Neuronal stem cell (in vitro differentiated cells): ENCODE measurements around the gene MTA3.
"Not testable (repeated sequence)": the region's sequence is repeated elsewhere in the genome, so short reads cannot be mapped to it uniquely, and the experiment has no call there.

ENCODE experiments used
- DNase-seq: peaks from one replicate; pipeline ENCODE4 v3.0.0-alpha.2; 2013; ENCODE audit warnings: low spot score
- H2AFZ ChIP-seq: one replicate; pipeline ENCODE4 v1.6.1; 2013; ENCODE audit warnings: mild to moderate bottlenecking, low read length, inconsistent platforms
- H2AK5ac ChIP-seq: 2 replicates; pipeline ENCODE4 v1.6.1; 2013; ENCODE audit warnings: low read depth, mild to moderate bottlenecking, inconsistent platforms, low read length, moderate library complexity, mixed read lengths
- H2BK120ac ChIP-seq: 2 replicates; pipeline ENCODE4 v1.6.1; 2013; ENCODE audit warnings: low read depth, mild to moderate bottlenecking, inconsistent platforms, low read length, moderate library complexity, mixed read lengths
- H2BK12ac ChIP-seq: one replicate; pipeline ENCODE4 v1.6.1; 2013; ENCODE audit warnings: low read length, inconsistent platforms
- H2BK15ac ChIP-seq: 2 replicates; pipeline ENCODE4 v1.6.1; 2013; ENCODE audit warnings: mild to moderate bottlenecking, low read length, inconsistent platforms, mixed read lengths
- H2BK5ac ChIP-seq: one replicate; pipeline ENCODE4 v1.6.1; 2013; ENCODE audit warnings: inconsistent platforms, mild to moderate bottlenecking, low read length, moderate library complexity
- H3K14ac ChIP-seq: one replicate; pipeline ENCODE4 v1.6.1; 2013; ENCODE audit warnings: low read length, inconsistent platforms
- H3K18ac ChIP-seq: 2 replicates; pipeline ENCODE4 v1.6.1; 2013; ENCODE audit warnings: low read length, inconsistent platforms
- H3K23ac ChIP-seq: 2 replicates; pipeline ENCODE4 v1.6.1; 2013; ENCODE audit warnings: low read depth, mild to moderate bottlenecking, mixed read lengths, low read length, inconsistent platforms; ENCODE audit not compliant: poor library complexity
- H3K27ac ChIP-seq: replicated peaks from 3 replicates; pipeline ENCODE4 v1.5.1; 2013; ENCODE audit warnings: low read length, inconsistent platforms
- H3K27me3 ChIP-seq, 3 experiments: 2 replicates each; pipeline ENCODE4 v1.6.1; 2013; ENCODE audit warnings: low read length in 3 of 3, mild to moderate bottlenecking in 2 of 3, inconsistent platforms in 1 of 3, low read depth in 1 of 3, mixed read lengths in 1 of 3, moderate library complexity in 1 of 3; ENCODE audit not compliant: control insufficient read depth in 3 of 3, insufficient read depth in 3 of 3
- H3K36me3 ChIP-seq, 2 donors: replicated peaks in 1 of 2; 2 replicates each; pipeline ENCODE4 v1.6.1; 2013; ENCODE audit warnings: low read length in 2 of 2; ENCODE audit not compliant: control insufficient read depth in 2 of 2, insufficient read depth in 2 of 2
- H3K4ac ChIP-seq: 2 replicates; pipeline ENCODE4 v1.6.1; 2013; ENCODE audit warnings: inconsistent platforms, mild to moderate bottlenecking, low read length, moderate library complexity
- H3K4me1 ChIP-seq, 2 donors: 1 replicate in 1 of 2; 2 replicates in 1 of 2; pipeline ENCODE4 v1.6.1; 2013; ENCODE audit warnings: low read length in 2 of 2, low read depth in 1 of 2; ENCODE audit not compliant: control insufficient read depth in 2 of 2, insufficient read depth in 1 of 2
- H3K4me2 ChIP-seq: one replicate; pipeline ENCODE4 v1.6.1; 2013; ENCODE audit warnings: mild to moderate bottlenecking, low read length, inconsistent platforms; ENCODE audit not compliant: insufficient read depth, poor library complexity, severe bottlenecking
- H3K4me3 ChIP-seq, 2 donors: 2 replicates each; pipeline ENCODE4 v1.5.1; 2013; ENCODE audit warnings: low read length in 2 of 2, mild to moderate bottlenecking in 2 of 2, inconsistent platforms in 1 of 2, moderate library complexity in 1 of 2
- H3K79me1 ChIP-seq: one replicate; pipeline ENCODE4 v1.6.1; 2013; ENCODE audit warnings: low read depth, mild to moderate bottlenecking, inconsistent platforms, low read length, moderate library complexity
- H3K9ac ChIP-seq: one replicate; pipeline ENCODE4 v1.6.1; 2013; ENCODE audit warnings: mild to moderate bottlenecking, low read depth, low read length, inconsistent platforms; ENCODE audit not compliant: poor library complexity
- H3K9me3 ChIP-seq, 2 donors: replicated peaks in 1 of 2; 2 replicates each; pipeline versions ENCODE3 to v1.6.1; 2013; ENCODE audit warnings: low read length in 2 of 2, mild to moderate bottlenecking in 2 of 2, inconsistent platforms in 1 of 2, low read depth in 1 of 2, mixed read lengths in 1 of 2, moderate library complexity in 1 of 2; ENCODE audit not compliant: control insufficient read depth in 2 of 2, insufficient read depth in 1 of 2
- H4K8ac ChIP-seq: one replicate; pipeline ENCODE4 v1.6.1; 2013; ENCODE audit warnings: low read depth, mild to moderate bottlenecking, inconsistent platforms, low read length, moderate library complexity
- H4K91ac ChIP-seq: one replicate; pipeline ENCODE4 v1.6.1; 2013; ENCODE audit warnings: low read length, low read depth, mild to moderate bottlenecking, inconsistent platforms; ENCODE audit not compliant: poor library complexity
- WGBS, 2 donors: extraction: QIAGEN DNeasy Blood & Tissue Kit; methylation state at CpG; one replicate each; pipeline ENCODE4 v1.1.7; 2013; ENCODE audit warnings: missing lambda C conversion rate in 2 of 2, mixed read lengths in 1 of 2; ENCODE audit not compliant: insufficient read length in 2 of 2, insufficient replicate concordance in 1 of 2; ENCODE audit errors: extremely low coverage in 2 of 2; 5-methylcytosine and 5-hydroxymethylcytosine counted together

Gene MTA3

GRCh38 chr2:42622943-42623676, 54.7 kb downstream of the MTA3 start:
- Histone ChIP-seq H2AK5ac (no peak overlapping the region), H3K36me3 (peaks cover 4 to 31% of the 10 kb centered on the region in 2 donors), H3K4ac (no peak overlapping the region), H2BK12ac (no peak overlapping the region), H3K9ac (no peak overlapping the region), H2AFZ (no peak overlapping the region), H3K27ac (no peak overlapping the region), H3K23ac (no peak overlapping the region), H2BK15ac (no peak overlapping the region), H3K79me1 (peaks cover 1% of the 10 kb centered on the region), H3K4me2 (no peak overlapping the region), H2BK5ac (no peak overlapping the region), H2BK120ac (no peak overlapping the region), H3K9me3 (peaks cover 0 to 10% of the 10 kb centered on the region in 2 donors), H3K14ac (no peak overlapping the region), H4K91ac (no peak overlapping the region), H3K4me1 (no peaks in the 10 kb centered on the region), H4K8ac (no peak overlapping the region), H3K18ac (no peak overlapping the region), H3K27me3 (no peaks in the 10 kb centered on the region), H3K4me3 (no peak overlapping the region)
- DNase-seq, result no peak
- no CpG with 5 or more reads among the region's 5 CpGs for WGBS, 2 donors

- peaks cover 4 to 23% of the 10 kb centered on the region in 2 donors for H3K36me3 ChIP-seq
- H3K79me1 ChIP-seq, result peaks cover 1% of the 10 kb centered on the region
- H3K9me3 ChIP-seq, result peaks cover 0 to 10% of the 10 kb centered on the region in 2 donors
- no peak overlapping the region for H2AFZ ChIP-seq
- no peaks in the 10 kb centered on the region for H3K4me1 ChIP-seq
- H4K91ac ChIP-seq, result no peak overlapping the region
- H3K4me3 ChIP-seq, result no peak overlapping the region
- H3K9ac ChIP-seq, result no peak overlapping the region
- no peak overlapping the region for H3K4me2 ChIP-seq
- H3K27me3 ChIP-seq, result no peaks in the 10 kb centered on the region
- whole genome bisulfite sequencing, 2 donors, result no CpG with 5 or more reads among the region's 2 CpGs
- no peak overlapping the region for H4K8ac ChIP-seq
- H2AK5ac ChIP-seq, result no peak overlapping the region
- H2BK5ac ChIP-seq, result no peak overlapping the region
- H2BK12ac ChIP-seq, result no peak overlapping the region
- no peak overlapping the region for H3K23ac ChIP-seq
- H2BK15ac ChIP-seq, result no peak overlapping the region
- H3K14ac ChIP-seq, result no peak overlapping the region
- H3K27ac ChIP-seq, result no peak overlapping the region
- DNase-seq, result no peak
- H3K18ac ChIP-seq, result no peak overlapping the region
- H3K4ac ChIP-seq, result no peak overlapping the region
- no peak overlapping the region for H2BK120ac ChIP-seq
Measured at GRCh38 chr2:42624047-42624446, 55.6 kb downstream of the MTA3 start.

DNA sequence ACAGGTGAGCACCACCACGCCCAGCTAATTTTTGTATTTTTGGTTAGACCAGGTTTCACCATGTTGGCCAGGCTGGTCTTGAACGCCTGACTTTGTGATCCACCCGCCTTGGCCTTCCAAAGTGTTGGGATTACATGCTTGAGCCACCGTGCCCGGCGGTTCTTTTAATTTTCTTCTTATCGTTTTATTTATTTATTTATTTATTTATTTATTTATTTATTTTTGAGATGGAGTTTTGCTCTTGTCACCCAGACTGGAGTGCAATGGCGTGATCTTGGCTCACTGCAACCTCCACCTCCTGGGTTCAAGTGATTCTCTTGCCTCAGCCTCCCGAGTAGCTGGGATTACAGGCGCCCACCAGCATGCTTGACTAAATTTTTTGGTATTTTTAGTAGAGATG, 59.6 kb downstream of the MTA3 start:
- H3K4ac ChIP-seq, H2AK5ac ChIP-seq, DNase-seq, H3K79me1 ChIP-seq, H3K14ac ChIP-seq, H4K91ac ChIP-seq, H3K4me2 ChIP-seq, H3K27me3 ChIP-seq, H2BK15ac ChIP-seq, H2AFZ ChIP-seq, H4K8ac ChIP-seq, H3K4me1 ChIP-seq, H3K9ac ChIP-seq, H3K36me3 ChIP-seq, H2BK120ac ChIP-seq, H3K4me3 ChIP-seq, H2BK5ac ChIP-seq, H2BK12ac ChIP-seq, H3K18ac ChIP-seq, H3K27ac ChIP-seq, H3K9me3 ChIP-seq, H3K23ac ChIP-seq: not testable (repeated sequence)
- WGBS, 2 donors, result no CpG with 5 or more reads among the region's 10 CpGs

- H3K9me3 ChIP-seq, result peaks cover 0 to 3% of the 10 kb centered on the region in 2 donors
- H3K79me1 ChIP-seq, result no peaks in the 10 kb centered on the region
- H2BK120ac ChIP-seq, result no peak overlapping the region
- no peak overlapping the region for H3K4ac ChIP-seq
- no peaks in the 10 kb centered on the region for H3K4me1 ChIP-seq
- no peaks in the 10 kb centered on the region for H3K27me3 ChIP-seq
- no peak overlapping the region for H3K4me2 ChIP-seq
- no peak overlapping the region for H3K27ac ChIP-seq
- no peaks in the 10 kb centered on the region for H3K36me3 ChIP-seq
- no peak overlapping the region for H3K14ac ChIP-seq
- H3K4me3 ChIP-seq, result no peak overlapping the region
- no CpG with 5 or more reads among the region's 6 CpGs for WGBS, 2 donors
- H4K91ac ChIP-seq, result no peak overlapping the region
- H2BK12ac ChIP-seq, result no peak overlapping the region
- H3K23ac ChIP-seq, result no peak overlapping the region
- H3K9ac ChIP-seq, result no peak overlapping the region
- H2AK5ac ChIP-seq, result no peak overlapping the region
- no peak overlapping the region for H2BK5ac ChIP-seq
- no peak overlapping the region for H2AFZ ChIP-seq
- DNase-seq, result no peak
- no peak overlapping the region for H4K8ac ChIP-seq
- H3K18ac ChIP-seq, result no peak overlapping the region
- H2BK15ac ChIP-seq, result no peak overlapping the region
Measured at GRCh38 chr2:42636934-42637333, 68.5 kb downstream of the MTA3 start.
